Prostate gland (tissue), 2 donors: Measurements from ENCODE around the gene CNPPD1.

Experiments
- CTCF ChIP-seq, 4 experiments: fragments of 200-600 bp in 2 of 4; fragments of 450-650 bp in 2 of 4; sonication (generic) in 2 of 4; IDR thresholded peaks; 1 replicate in 3 of 4; 2 replicates in 1 of 4; pipeline ENCODE4 v1.5.1; 2016 to 2019; ENCODE audit warnings: antibody characterized with exemption in 4 of 4, mild to moderate bottlenecking in 2 of 4, moderate library complexity in 2 of 4
- POLR2A ChIP-seq: fragments of 450-650 bp; IDR thresholded peaks from one replicate; pipeline ENCODE4 v1.6.1; 2016; ENCODE audit warnings: antibody characterized with exemption, mild to moderate bottlenecking

DNA sequence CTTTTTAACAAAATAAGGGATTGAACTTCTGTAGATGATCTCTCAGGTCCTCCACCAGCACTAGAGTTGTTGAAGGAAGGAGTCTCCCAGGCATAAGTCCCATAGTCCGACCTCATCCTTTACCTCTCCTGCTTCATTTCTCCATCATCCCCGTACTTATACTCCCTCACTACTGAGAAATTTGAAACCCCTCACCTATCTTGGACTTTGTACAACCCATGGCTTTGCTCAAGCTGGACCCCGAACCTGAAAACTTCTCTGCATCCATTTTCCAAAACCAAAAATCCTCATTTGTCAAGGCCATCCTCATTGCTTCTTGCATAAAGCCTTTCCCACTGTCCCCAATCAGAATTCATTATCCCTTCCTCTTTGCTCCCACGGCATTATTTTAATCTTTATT is 15.6 kb downstream of the CNPPD1 start:
- TF ChIP-seq POLR2A: no peak
- no peak for TF ChIP-seq CTCF (IDR thresholded peaks at IDR 0.05)
